Measurements from ENCODE around the gene GNE.

DNA sequence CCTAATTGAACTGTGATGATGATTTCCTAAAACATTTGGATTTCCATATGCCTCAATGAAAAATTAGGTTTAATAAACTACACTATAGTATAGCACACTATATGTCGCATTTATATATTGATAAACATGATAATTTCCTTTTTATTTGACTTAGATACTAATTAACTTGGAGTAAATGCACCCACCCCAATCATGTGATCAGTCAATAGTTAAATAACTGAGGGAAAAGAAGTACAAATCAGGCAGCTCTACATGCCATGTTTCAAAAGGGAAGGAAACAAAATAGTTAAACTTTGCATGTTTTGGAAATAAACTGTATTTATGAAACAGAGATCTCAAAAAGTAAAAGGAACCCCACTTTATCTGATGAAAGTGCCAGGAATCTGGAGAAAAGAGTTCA lies 18.0 kb upstream of the GNE start:
- TF ChIP-seq, protein P1, sequence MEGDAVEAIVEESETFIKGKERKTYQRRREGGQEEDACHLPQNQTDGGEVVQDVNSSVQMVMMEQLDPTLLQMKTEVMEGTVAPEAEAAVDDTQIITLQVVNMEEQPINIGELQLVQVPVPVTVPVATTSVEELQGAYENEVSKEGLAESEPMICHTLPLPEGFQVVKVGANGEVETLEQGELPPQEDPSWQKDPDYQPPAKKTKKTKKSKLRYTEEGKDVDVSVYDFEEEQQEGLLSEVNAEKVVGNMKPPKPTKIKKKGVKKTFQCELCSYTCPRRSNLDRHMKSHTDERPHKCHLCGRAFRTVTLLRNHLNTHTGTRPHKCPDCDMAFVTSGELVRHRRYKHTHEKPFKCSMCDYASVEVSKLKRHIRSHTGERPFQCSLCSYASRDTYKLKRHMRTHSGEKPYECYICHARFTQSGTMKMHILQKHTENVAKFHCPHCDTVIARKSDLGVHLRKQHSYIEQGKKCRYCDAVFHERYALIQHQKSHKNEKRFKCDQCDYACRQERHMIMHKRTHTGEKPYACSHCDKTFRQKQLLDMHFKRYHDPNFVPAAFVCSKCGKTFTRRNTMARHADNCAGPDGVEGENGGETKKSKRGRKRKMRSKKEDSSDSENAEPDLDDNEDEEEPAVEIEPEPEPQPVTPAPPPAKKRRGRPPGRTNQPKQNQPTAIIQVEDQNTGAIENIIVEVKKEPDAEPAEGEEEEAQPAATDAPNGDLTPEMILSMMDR (conservative IDR thresholded peaks at IDR 0.05; ENCODE audit: low read depth, low read length), result no peak
- no peak for TF ChIP-seq EZH2 (IDR thresholded peaks at IDR 0.05; ENCODE audit: borderline replicate concordance, low read depth, low read length, poor library complexity, severe bottlenecking)

Measured in A673 (cell line).